HG02610 (cell line): ENCODE results near the gene MRTO4.
"Not testable (repeated sequence)": the region's sequence is repeated elsewhere in the genome, so short reads cannot be mapped to it uniquely, and the experiment has no call there.

Experiments
- ATAC-seq: cut with Tn5 transposase; IDR thresholded peaks from one replicate; pipeline ENCODE4 v1.9.1; 2021; ENCODE audit warnings: mild to moderate bottlenecking, moderate library complexity; ENCODE audit not compliant: unreplicated experiment

The MRTO4 gene

GRCh38 chr1:19222979-19223824 is 28.4 kb upstream of the MRTO4 start:
- no peak for ATAC-seq

GRCh38 chr1:19229229-19229628 is 22.4 kb upstream of the MRTO4 start:
- no peak for ATAC-seq

- no peak for ATAC-seq
Measured at GRCh38 chr1:19229828-19230325, 21.7 kb upstream of the MRTO4 start.

GRCh38 chr1:19231736-19232523 is 19.7 kb upstream of the MRTO4 start:
- not testable (repeated sequence) for ATAC-seq

GRCh38 chr1:19232524-19232846 is 19.1 kb upstream of the MRTO4 start:
- no peak for ATAC-seq

- no peak for ATAC-seq
Measured at GRCh38 chr1:19234224-19234623, 17.4 kb upstream of the MRTO4 start.

- ATAC-seq, result no peak
Measured at GRCh38 chr1:19239876-19240275, 11.7 kb upstream of the MRTO4 start.

- no peak for ATAC-seq
Measured at GRCh38 chr1:19240673-19241538, 10.7 kb upstream of the MRTO4 start.

GRCh38 chr1:19250629-19251304 is 838 bp upstream of the MRTO4 start:
- no peak for ATAC-seq

GRCh38 chr1:19254416-19254815 is 2.8 kb downstream of the MRTO4 start:
- ATAC-seq, result no peak

GRCh38 chr1:19255288-19255687 is 3.7 kb downstream of the MRTO4 start:
- ATAC-seq, result no peak

GRCh38 chr1:19256301-19256700 is 4.7 kb downstream of the MRTO4 start:
- ATAC-seq, result not testable (repeated sequence)

GRCh38 chr1:19257178-19257914 is 5.7 kb downstream of the MRTO4 start:
- ATAC-seq, result no peak

- no peak for ATAC-seq
Measured at GRCh38 chr1:19258353-19258752, 6.7 kb downstream of the MRTO4 start.

- ATAC-seq, result no peak
Measured at GRCh38 chr1:19260211-19261138, 8.9 kb downstream of the MRTO4 start.

- no peak for ATAC-seq
Measured at GRCh38 chr1:19262047-19262446, 10.4 kb downstream of the MRTO4 start.

GRCh38 chr1:19262744-19263143 is 11.1 kb downstream of the MRTO4 start:
- ATAC-seq, result no peak

- no peak for ATAC-seq
Measured at GRCh38 chr1:19268445-19268844, 16.8 kb downstream of the MRTO4 start.
